22Rv1 (cell line): ENCODE data around the gene TUBA3D.
"Not testable (repeated sequence)": the region's sequence is repeated elsewhere in the genome, so short reads cannot be mapped to it uniquely, and the experiment has no call there.

Experiments
- H3K27ac ChIP-seq: fragments of 450-650 bp; 2 replicates; pipeline ENCODE4 v1.5.1; 2017
- CTCF ChIP-seq: fragments of 450-650 bp; IDR thresholded peaks from 2 replicates; pipeline ENCODE4 v1.5.1; 2017; ENCODE audit warnings: mild to moderate bottlenecking
- ZFX ChIP-seq: fragments of 450-650 bp; IDR thresholded peaks from 2 replicates; pipeline ENCODE4 v1.6.1; 2017; ENCODE audit warnings: antibody characterized with exemption, borderline replicate concordance

Gene TUBA3D

GRCh38 chr2:131492418-131493198 is 16.7 kb downstream of the TUBA3D start:
- peak; percentile 80 for TF ChIP-seq CTCF
- TF ChIP-seq ZFX = no peak
- H3K27ac ChIP-seq = peak overlapping the region; percentile 76

DNA sequence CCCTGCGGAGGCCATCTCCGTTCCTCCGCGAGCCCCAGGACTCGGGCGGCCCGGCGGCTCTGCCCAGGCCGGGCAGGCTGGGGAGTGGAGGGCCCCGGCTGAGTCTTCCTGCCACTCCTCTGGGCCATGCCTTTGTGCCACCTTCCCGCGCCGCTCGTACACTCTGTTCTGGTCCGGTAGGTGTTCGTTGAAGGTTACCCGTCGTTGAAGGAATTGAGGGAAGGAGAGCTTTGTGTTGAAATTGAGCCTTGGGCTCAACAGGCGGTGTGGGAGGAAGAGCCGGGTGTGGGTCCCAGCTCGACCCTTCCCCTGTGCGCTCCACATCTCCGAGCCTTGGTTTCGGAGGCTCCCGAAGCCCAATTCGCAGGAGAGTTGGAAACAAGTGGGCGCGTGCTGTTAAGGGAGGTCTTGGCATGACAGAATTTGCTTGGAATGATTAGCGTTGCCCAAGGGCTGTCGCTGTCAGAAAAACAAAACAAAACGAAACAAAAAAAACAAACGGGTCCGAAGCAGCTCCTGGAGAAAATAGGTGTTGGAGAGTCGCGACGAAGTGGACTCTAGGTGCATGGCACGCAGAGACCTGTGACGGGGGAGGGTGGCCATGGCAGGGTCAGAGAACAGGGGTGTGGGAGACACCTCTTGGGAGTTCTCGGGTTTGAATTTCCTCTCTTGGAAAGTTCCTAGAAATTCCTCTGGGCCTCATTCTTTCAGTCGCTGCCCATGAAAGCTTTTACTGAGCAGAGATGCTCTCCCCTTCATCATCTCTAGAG is 17.5 kb downstream of the TUBA3D start:
- H3K27ac ChIP-seq = peak overlapping the region; percentile 76
- no peak for TF ChIP-seq CTCF
- TF ChIP-seq ZFX = no peak

DNA sequence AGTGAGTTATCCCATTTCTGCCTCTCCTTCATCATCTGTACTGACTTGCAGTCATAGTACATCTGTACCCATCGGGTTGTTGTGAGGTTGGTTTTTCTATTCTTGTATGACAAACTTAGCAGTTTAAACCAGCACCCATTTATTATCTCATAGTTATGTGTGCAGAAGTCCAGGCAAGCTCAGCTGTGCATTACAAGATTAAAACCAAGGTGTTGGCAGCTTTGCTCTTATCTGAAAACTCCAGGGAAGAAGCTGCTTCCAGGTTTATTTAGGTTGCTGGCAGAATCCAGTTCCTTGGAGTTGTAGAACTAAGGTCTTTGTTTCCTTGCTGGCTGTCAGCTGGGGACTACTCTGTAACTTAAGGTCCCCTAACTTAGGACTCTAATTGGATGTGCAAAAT is 19.6 kb downstream of the TUBA3D start:
- not testable (repeated sequence) for H3K27ac ChIP-seq

DNA sequence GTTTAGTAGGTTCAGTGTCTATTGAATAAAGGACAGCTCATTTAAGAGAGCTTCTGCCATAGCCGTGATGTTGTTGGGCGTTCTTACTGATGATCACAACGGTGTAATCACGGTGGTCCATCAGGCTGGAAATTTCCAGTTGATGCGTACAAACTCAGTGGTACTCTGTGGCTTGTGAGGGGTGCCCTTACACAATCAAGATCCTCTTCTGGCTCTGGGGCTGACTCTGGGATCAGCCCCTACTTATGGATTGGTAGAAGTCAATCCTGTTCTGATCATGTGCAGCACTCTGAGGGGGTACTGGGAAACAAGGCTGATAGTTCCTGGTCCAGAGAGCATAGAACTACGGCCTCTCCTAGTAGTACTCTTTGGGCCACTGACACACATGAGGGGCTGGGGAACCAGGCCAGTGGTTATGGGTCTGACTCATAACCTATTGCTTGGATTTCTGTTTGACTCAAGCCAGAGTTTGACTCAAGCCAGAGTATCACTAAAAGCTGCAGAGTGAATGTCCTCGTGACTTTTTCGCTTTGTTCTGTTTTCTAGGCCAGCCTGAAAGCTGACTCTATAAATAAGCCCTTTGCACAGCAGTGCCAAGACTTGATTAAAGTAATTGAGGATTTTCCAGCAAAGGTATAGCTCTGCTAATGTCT is 22.5 kb downstream of the TUBA3D start:
- not testable (repeated sequence) for H3K27ac ChIP-seq

DNA sequence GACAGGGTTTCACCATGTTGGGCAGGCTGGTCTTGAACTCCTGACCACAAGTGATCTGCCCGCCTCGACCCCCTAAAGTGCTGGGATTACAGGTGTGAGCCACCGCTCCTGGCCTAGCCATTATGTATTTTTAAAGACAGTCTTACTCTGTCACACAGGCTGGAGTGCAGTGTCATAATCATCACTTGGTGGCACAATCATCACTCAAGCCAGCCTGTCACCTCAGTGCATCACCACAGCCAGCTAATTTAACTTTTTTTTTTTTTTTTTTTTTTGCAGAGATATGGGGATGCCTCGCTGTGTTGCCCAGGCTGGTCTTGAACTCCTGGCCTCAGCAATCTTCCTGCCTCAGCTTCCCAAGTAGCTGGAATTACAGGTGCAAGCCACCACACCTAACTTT is 27.7 kb downstream of the TUBA3D start:
- H3K27ac ChIP-seq = not testable (repeated sequence)

GRCh38 chr2:131504082-131504750 is 28.3 kb downstream of the TUBA3D start:
- not testable (repeated sequence) for H3K27ac ChIP-seq

GRCh38 chr2:131509615-131510014 is 33.7 kb downstream of the TUBA3D start:
- TF ChIP-seq CTCF = no peak
- TF ChIP-seq ZFX = no peak
- H3K27ac ChIP-seq = no peak overlapping the region

- H3K27ac ChIP-seq = not testable (repeated sequence)
These were observed 35.5 kb downstream of the TUBA3D start for GRCh38 chr2:131511291-131511968.

DNA sequence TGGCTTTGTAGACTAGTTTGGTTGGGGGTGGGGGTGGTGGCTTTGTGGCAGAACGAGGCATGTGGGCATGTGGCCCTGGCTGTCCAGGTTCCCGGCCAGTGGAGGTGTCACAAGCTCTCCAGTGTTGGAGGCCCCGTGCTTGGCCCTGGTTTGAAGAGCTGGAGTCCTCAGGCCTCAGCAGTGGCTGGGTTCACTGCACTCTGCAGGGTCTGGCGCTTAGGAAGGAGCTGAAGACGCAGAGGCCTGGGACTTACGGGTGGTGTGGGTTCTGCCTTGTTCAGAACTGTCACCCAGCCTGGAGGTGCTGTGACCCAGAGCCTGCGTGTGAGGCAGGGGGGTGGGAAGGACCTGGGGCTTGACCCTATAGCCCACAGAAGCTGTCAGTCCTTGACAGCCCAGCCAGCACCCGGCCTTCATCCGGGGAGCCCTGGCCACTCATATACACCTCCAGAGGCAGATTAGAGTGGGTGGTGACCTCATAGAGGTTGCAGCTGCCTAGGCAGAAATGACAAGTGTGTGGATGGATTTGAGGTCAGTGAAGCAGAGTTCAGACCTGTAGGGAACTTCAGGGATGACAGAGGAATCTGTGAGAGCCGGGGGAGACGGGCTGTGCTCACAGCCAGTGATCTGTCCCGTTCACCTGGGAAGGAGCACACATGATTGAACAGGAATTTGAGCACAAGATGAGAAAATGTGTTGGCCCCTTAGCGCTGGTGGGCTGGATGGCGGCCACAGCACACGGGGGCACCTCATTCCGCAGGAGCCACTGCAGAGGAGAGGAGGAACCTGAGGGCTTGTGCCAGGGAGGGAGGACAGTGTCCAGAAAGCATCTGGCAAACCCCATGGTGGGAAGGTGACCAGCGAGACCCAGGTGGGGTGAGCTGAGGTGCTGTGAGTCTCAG is 36.3 kb downstream of the TUBA3D start:
- not testable (repeated sequence) for H3K27ac ChIP-seq

DNA sequence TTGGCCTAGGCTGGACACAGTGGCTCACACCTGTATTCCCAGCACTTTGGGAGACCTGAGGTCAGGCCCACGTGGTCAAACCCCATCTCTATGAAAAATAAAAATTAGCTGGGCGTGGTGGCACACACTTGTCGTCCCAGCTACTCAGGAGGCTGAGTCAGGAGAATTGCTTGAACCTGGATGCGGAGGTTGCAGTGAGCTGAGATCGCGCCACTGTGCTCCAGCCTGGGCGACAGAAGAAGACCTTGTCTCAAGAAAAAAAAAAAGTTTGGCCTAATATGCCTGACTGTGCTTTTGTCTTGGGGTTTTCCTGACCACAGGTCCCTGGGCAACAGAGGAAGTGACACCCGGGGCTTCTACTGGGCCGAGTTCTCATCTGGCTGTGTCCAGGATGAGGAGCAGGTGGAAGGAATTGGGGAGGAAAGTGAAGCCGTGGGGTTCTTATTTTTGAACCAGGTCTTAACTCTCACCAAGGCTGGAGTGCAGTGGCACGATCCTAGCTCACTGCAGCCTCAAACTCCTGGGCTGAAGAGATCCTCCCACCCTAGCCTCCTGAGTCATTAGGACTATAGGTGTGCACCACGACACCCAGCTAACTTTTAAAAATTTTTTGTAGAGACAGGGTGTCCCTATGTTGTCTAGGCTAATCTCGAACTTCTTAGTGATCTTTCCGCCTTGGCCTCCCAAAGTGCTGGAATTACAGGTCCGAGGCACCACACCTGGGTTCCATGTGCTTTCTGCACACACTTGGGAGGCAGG is 38.7 kb downstream of the TUBA3D start:
- not testable (repeated sequence) for H3K27ac ChIP-seq

GRCh38 chr2:131515235-131515634 is 39.3 kb downstream of the TUBA3D start:
- not testable (repeated sequence) for H3K27ac ChIP-seq
